Measurements from ENCODE around the gene SLC16A12.

- no peak for TF ChIP-seq CTCF (IDR thresholded peaks at IDR 0.05; ENCODE audit: control extremely low read depth in 1 of 3, insufficient read depth in 1 of 3, low read depth in 1 of 3, low read length in 3 of 3)
- no peak for TF ChIP-seq MAFK (IDR thresholded peaks at IDR 0.05; ENCODE audit: low read depth, low read length)
- no peak for TF ChIP-seq USF2 (IDR thresholded peaks at IDR 0.05; ENCODE audit: low read length)
- TF ChIP-seq EZH2 (IDR thresholded peaks at IDR 0.05; ENCODE audit: low read depth, low read length, severe bottlenecking) = no peak
- no peak for TF ChIP-seq TAF1 (IDR thresholded peaks at IDR 0.05; ENCODE audit: low read depth, low read length)
- TF ChIP-seq CBX8 (IDR thresholded peaks at IDR 0.05; ENCODE audit: borderline replicate concordance, low read depth, low read length) = no peak
- TF ChIP-seq ZNF274 (IDR thresholded peaks at IDR 0.05; ENCODE audit: borderline replicate concordance, extremely low read depth, low read length) = no peak
- TF ChIP-seq SRF (IDR thresholded peaks at IDR 0.05; ENCODE audit: low read depth, low read length) = no peak
- no peak for TF ChIP-seq KDM1A (IDR thresholded peaks at IDR 0.05; ENCODE audit: borderline replicate concordance, low read length)
These were observed 8.4 kb upstream of the SLC16A12 start for GRCh38 chr10:89543841-89544240.

Measured in H1 (cell line).